A673 (cell line): ENCODE measurements around the gene ZNF234. TPM values are rescaled to one million over a fixed set of nuclear protein-coding genes. Genes with fewer than 3 reads are reported as not detected.

Experiments used
- BruUV-seq: library from RNA; stranded (reverse); fragments of 400-500 nt; replicated peaks from 2 replicates; lab custom pipeline; 2021; lab: Mats Ljungman, UMichigan
- CTCF ChIA-PET: fragments of 300-600 bp; sonication (Branson Sonifier 250); formaldehyde crosslinking; loops from one replicate; lab custom pipeline; 2022; ENCODE audit warnings: antibody characterized with exemption; lab: Charles Lee
- POLR2A ChIA-PET: fragments of 300-600 bp; sonication (Branson Sonifier 250); formaldehyde crosslinking; loops from one replicate; lab custom pipeline; 2022; ENCODE audit warnings: antibody characterized with exemption; ENCODE audit not compliant: low non-redundant PET; lab: Charles Lee
- DNase-seq: peaks from one replicate; pipeline ENCODE4 v3.0.0-alpha.2; 2015; ENCODE audit warnings: low spot score
- H3K27ac ChIP-seq: fragments of 200-600 bp; sonication (generic); 2 replicates; pipeline ENCODE4 v1.5.1; 2016; ENCODE audit warnings: mixed run types, low read depth, mild to moderate bottlenecking, mixed read lengths, antibody characterized with exemption, low read length; ENCODE audit not compliant: poor library complexity, severe bottlenecking
- H3K27me3 ChIP-seq: fragments of 200-600 bp; sonication (generic); replicated peaks from 2 replicates; pipeline ENCODE4 v1.6.1; 2017; ENCODE audit warnings: mixed run types, low read depth, mild to moderate bottlenecking, mixed read lengths, antibody characterized with exemption, low read length; ENCODE audit not compliant: insufficient read depth, poor library complexity
- H3K36me3 ChIP-seq: fragments of 200-600 bp; sonication (generic); 2 replicates; pipeline ENCODE4 v1.6.1; 2016; ENCODE audit warnings: mixed run types, mild to moderate bottlenecking, mixed read lengths, antibody characterized with exemption, low read length; ENCODE audit not compliant: insufficient read depth, poor library complexity, severe bottlenecking
- H3K4me1 ChIP-seq: fragments of 200-600 bp; sonication (generic); 2 replicates; pipeline ENCODE4 v1.6.1; 2017; ENCODE audit warnings: mixed run types, mild to moderate bottlenecking, mixed read lengths, antibody characterized with exemption, low read length; ENCODE audit not compliant: insufficient read depth, poor library complexity, severe bottlenecking
- H3K4me3 ChIP-seq: fragments of 200-600 bp; sonication (generic); 2 replicates; pipeline ENCODE4 v1.5.1; 2016; ENCODE audit warnings: low read depth, mixed run types, mild to moderate bottlenecking, mixed read lengths, low read length; ENCODE audit not compliant: poor library complexity, severe bottlenecking
- H3K9me3 ChIP-seq: fragments of 200-600 bp; sonication (generic); 2 replicates; pipeline ENCODE4 v1.6.1; 2016; ENCODE audit warnings: mixed run types, low read depth, mild to moderate bottlenecking, mixed read lengths, antibody characterized with exemption, low read length; ENCODE audit not compliant: poor library complexity, severe bottlenecking
- EZH2 ChIP-seq: fragments of 200-600 bp; sonication (generic); IDR thresholded peaks from 2 replicates; pipeline ENCODE4 v1.6.1; 2017; ENCODE audit warnings: borderline replicate concordance, low read depth, mild to moderate bottlenecking, mixed read lengths, antibody characterized with exemption, low read length; ENCODE audit not compliant: poor library complexity, severe bottlenecking
- intact Hi-C: fragments of 100-400 bp; cut with micrococcal nuclease; formaldehyde crosslinking; loops from one replicate; pipeline ENCODE4 v1.10.0; 2022; ENCODE audit not compliant: unreplicated experiment
- total RNA-seq: library from RNA; stranded (reverse); gene quantifications from 2 replicates; pipeline ENCODE4 v1.2.3, GENCODE V29; 2021
- TF ChIP-seq, protein P1 (sequence below): fragments of 300-800, 200-600 bp; sonication (generic); conservative IDR thresholded peaks from 2 replicates; pipeline ENCODE4 v1.5.1; 2017; ENCODE audit warnings: low read depth, mild to moderate bottlenecking, antibody characterized with exemption, low read length, moderate library complexity, mixed read lengths

The ZNF234 gene
- total RNA-seq, 1 experiment from 2014 or later = 17.1 TPM

DNA sequence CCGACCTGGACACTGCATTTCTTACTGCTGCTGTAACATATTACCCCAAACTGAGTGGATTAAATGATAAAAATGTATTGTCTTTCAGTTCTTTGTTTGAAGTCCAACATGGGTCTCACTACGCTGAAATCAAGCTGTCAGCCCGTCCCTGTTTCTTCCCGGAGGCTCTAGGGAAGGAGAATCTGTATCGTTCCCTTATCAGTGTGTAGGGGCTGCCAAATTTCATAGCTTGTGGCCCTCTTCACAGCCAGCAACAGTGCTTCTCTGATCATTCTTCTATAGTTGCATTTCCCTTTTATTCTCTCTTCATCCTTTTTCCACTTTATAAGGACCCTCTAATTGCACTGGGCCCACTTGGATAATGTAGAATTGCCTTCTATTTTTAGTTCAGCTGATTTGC, 10.1 kb downstream of the ZNF234 start:
- ChIA-PET CTCF (no interaction called here), POLR2A (no interaction called here)
- DNase-seq = no peak

DNA sequence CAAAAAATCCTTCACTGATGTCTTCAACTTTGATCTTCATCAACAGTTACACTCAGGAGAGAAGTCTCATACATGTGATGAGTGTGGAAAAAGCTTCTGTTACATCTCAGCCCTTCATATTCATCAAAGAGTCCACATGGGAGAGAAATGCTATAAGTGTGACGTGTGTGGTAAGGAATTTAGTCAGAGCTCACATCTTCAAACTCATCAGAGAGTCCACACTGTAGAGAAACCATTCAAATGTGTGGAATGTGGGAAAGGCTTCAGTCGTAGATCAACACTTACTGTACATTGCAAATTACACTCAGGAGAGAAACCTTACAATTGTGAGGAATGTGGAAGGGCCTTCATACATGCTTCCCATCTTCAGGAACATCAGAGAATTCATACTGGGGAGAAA, 15.1 kb downstream of the ZNF234 start:
- H3K27ac ChIP-seq = no peak overlapping the region

More for the DNA sequence above, 10.1 kb downstream of the ZNF234 start:
- BruUV-seq = no TSS peak
- Histone ChIP-seq H3K4me3 (no peak overlapping the region), H3K36me3 (peaks cover 24% of the 10 kb centered on the region), H3K4me1 (no peaks in the 10 kb centered on the region), H3K27me3 (no peaks in the 10 kb centered on the region), H3K27ac (no peak overlapping the region), H3K9me3 (peaks cover 19% of the 10 kb centered on the region)
- intact Hi-C loops = no loop called here
- TF ChIP-seq, protein P1, sequence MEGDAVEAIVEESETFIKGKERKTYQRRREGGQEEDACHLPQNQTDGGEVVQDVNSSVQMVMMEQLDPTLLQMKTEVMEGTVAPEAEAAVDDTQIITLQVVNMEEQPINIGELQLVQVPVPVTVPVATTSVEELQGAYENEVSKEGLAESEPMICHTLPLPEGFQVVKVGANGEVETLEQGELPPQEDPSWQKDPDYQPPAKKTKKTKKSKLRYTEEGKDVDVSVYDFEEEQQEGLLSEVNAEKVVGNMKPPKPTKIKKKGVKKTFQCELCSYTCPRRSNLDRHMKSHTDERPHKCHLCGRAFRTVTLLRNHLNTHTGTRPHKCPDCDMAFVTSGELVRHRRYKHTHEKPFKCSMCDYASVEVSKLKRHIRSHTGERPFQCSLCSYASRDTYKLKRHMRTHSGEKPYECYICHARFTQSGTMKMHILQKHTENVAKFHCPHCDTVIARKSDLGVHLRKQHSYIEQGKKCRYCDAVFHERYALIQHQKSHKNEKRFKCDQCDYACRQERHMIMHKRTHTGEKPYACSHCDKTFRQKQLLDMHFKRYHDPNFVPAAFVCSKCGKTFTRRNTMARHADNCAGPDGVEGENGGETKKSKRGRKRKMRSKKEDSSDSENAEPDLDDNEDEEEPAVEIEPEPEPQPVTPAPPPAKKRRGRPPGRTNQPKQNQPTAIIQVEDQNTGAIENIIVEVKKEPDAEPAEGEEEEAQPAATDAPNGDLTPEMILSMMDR = no peak
- no peak for TF ChIP-seq EZH2

DNA sequence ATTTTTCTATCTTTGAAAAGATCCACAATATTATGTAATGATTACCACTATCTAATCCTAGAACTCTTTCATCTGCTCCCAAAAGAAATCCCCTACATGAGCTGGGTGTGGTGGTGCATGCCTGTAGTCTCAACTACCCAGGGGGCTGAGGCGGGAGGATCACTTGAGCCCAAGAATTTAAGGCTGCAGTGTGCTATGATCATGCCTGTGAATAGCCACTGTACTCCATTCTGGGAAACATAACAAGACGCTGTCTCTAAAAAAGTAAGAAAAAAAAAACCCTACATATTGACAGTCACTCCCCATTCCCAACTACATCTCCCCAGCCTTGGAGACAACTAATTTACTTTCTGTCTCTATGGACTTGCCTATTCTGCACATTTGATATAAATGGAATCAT, 22.4 kb downstream of the ZNF234 start:
- intact Hi-C loops = loop anchor here (1.0 kb wide), 1 partner anchor 21 kb away; no protein-coding TSS in a partner anchor
- Histone ChIP-seq H3K27me3 (no peaks in the 10 kb centered on the region), H3K4me3 (no peak overlapping the region), H3K36me3 (peaks cover 24% of the 10 kb centered on the region), H3K27ac (no peak overlapping the region), H3K9me3 (peaks cover 9% of the 10 kb centered on the region), H3K4me1 (peaks cover 3% of the 10 kb centered on the region)
- no TSS peak for BruUV-seq
- ChIA-PET CTCF (no interaction called here), POLR2A (no interaction called here)
- DNase-seq = no peak
- TF ChIP-seq, protein P1 = no peak
- TF ChIP-seq EZH2 = no peak

More for the DNA sequence above, 15.1 kb downstream of the ZNF234 start:
- POLR2A ChIA-PET = no interaction called here
- no peak for DNase-seq
- TF ChIP-seq, protein P1 = no peak
- no peak for TF ChIP-seq EZH2
- BruUV-seq = no TSS peak
- Histone ChIP-seq H3K9me3 (peaks cover 47% of the 10 kb centered on the region), H3K4me3 (no peak overlapping the region), H3K4me1 (no peaks in the 10 kb centered on the region), H3K36me3 (peaks cover 25% of the 10 kb centered on the region), H3K27me3 (no peaks in the 10 kb centered on the region)
- intact Hi-C loops = no loop called here
- CTCF ChIA-PET = no interaction called here
